HG03196 (cell line): ENCODE data around the gene COA7.
A peak's percentile ranks its signal among the peaks of the same experiment; 100 is the strongest.

Experiments used
- ATAC-seq: cut with Tn5 transposase; IDR thresholded peaks from one replicate; pipeline ENCODE4 v1.9.1; 2021; ENCODE audit not compliant: unreplicated experiment

The COA7 gene

DNA sequence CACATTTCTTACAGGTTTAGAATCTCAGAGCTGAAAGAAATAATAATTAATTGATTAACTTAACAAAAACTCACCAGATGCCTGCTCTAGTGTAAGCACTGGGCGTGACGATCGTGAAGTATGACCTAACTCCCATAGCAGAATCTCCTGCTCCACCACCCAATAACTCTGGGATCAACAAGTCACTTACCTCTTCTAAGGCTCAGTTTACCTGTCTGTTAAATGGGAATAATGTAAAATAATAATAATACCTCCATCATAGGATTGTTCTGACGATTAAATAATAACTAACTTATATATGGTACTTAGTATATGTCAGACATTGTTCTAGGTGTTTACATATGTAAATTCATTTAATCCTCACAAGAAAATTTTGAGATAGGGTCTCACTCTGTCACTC, 24.6 kb downstream of the COA7 start:
- no peak for ATAC-seq

GRCh38 chr1:52672946-52673345, 25.2 kb downstream of the COA7 start:
- ATAC-seq: no peak

GRCh38 chr1:52670604-52671003, 27.5 kb downstream of the COA7 start:
- ATAC-seq: no peak

- ATAC-seq: no peak
These were observed 28.5 kb downstream of the COA7 start for GRCh38 chr1:52669696-52670095.

- ATAC-seq: no peak
These were observed 29.4 kb downstream of the COA7 start for GRCh38 chr1:52668711-52669110.

- ATAC-seq: no peak
These were observed 30.2 kb downstream of the COA7 start for GRCh38 chr1:52667984-52668383.

DNA sequence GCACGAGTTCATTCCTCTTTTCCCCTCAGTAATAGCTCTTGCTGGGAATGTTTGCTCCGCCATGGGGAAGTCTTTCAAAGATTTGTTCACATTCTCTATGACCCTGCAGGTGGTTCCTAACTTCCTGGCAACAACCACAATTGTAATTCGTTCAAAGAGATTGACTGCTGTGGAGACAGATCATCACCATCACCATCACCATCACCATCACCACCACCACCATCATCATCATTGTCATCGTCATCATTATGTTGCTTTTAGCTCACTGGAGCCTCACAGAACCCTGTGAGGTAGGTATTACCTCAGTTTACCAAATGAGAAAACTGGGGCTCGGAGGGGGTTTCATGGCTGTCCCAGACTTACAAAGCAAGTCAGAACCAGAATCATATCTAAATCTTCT, 30.9 kb downstream of the COA7 start:
- ATAC-seq: no peak

- no peak for ATAC-seq
These were observed 32.9 kb downstream of the COA7 start for GRCh38 chr1:52665006-52665941.

DNA sequence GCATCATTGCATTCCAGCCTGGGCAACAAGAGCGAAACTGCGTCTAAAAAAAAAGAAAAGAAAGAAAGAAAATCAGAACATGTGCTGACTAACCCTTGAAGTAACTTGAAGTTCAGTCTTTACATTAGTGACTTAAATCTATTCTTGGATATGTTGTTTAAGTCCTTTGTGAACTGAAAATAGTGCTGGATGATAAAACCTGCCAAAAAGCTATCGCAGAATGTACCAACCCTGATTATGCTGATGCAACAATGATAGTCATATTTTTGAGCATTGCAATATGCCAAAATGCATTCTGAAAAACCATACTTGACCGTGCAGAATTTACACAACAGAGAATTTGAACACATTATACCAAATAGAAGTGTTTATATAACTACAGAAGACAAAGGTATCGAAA, 34.4 kb downstream of the COA7 start:
- ATAC-seq: no peak

- ATAC-seq: no peak
These were observed 35.4 kb downstream of the COA7 start for GRCh38 chr1:52662645-52663313.

DNA sequence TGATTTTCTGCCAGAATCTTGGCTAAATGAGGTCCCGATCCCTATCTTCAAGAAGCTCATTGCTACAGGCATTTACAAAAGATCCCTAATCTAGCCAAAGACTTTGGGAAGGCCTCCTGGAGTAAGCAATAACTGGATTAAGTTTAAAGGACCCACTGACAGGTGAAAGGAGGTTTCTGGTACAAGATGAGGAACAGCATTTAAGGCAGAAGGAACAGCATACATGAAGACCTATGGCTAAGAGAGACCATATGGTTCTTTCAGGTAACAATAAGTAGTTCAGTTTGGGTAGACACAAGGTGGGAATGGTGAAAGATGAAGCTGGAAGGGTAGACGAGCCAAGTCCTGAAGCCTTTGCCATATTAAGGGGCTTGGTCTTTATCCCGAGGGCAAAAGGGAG, 37.3 kb downstream of the COA7 start:
- no peak for ATAC-seq

DNA sequence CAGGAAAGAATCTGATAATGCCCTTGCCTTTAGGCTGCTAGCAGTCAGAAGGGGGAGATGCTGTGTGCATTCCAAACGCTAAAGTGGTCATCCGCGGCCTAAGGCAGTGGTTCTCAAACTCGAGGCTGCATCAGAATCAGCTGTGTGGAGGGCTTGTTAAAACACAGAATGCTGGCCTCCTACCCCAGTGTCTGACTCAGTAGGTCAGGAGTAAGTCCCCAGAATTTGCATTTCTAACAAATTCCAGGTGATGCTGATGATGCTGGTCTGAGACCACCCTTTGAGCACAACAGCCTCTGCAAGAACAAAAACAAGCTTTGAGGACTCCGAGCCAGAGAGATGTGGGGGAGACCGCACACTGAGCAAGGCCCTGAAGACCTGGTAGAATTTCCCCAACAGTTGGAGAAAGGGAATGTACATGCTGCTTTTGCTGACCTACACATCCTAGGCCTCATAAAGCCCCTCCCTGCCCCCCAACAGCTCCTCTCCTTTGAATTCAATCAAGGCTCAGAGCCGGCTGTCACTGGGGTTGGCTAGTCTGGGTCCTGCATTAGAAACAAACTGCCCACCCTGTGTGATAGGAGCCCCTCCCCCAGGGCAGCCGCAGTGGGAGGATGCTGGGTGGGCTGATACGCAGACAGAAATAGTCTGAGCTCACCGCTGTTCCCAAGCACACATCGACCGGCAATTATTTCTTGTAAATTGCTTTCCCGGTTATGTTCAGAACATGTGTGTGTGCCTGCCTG, 38.1 kb downstream of the COA7 start:
- no peak for ATAC-seq

DNA sequence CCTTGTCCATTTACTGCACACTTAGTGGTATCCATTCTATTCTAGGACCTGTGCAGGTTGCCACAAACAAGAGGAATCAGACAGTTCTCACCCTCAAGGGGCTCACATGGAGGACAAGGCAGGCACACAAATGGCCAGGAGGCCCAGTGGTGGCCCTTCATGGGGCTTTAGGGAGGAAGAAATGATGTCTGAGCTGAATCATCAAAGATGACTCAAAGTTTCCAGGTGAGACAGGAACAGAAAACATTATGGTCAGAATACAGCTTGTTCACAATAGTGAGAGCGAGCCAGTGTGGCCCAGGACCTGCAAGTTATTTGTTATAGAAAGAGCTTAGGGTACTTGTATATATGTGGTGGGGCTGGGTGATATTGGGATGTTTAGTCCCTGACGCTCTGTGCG, 38.8 kb downstream of the COA7 start:
- peak; percentile 55 for ATAC-seq

GRCh38 chr1:52658795-52659194, 39.4 kb downstream of the COA7 start:
- ATAC-seq: no peak

DNA sequence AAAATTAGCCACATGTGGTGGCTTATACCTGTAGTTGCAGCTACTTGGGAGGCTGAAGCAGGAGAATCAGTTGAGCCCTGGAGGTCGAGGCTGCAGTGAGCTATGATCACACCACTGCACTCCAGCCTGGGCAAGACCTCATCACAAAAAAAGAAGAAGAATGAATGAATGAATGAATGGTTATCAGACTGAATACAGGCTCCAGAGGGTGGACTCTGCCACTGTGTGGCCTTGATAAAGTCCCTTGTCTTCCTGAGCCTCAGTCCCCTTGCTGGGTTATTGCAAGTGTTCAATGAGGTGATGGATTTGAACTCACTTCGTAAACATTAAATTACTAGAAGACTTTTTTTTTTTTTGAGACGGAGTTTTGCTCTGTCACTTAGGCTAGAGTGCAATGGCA, 40.4 kb downstream of the COA7 start:
- no peak for ATAC-seq

DNA sequence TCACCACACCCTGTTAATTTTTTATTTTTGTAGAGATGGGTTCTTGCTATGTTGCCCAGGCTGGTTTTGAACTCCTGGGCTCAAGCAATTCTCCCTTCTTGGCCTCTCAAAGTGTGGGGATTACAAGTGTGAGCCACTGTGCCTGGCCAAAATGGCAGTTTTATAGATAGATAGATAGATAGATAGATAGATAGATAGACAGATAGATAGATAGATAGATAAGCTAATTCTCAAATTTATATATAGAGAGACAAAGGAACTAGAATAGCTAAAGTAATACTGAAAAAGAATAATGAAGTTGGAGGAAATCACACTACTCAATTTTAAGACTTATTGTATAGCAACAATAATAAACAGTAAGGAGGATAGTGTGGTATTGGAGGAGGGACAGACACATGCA, 44.1 kb downstream of the COA7 start:
- ATAC-seq: no peak

DNA sequence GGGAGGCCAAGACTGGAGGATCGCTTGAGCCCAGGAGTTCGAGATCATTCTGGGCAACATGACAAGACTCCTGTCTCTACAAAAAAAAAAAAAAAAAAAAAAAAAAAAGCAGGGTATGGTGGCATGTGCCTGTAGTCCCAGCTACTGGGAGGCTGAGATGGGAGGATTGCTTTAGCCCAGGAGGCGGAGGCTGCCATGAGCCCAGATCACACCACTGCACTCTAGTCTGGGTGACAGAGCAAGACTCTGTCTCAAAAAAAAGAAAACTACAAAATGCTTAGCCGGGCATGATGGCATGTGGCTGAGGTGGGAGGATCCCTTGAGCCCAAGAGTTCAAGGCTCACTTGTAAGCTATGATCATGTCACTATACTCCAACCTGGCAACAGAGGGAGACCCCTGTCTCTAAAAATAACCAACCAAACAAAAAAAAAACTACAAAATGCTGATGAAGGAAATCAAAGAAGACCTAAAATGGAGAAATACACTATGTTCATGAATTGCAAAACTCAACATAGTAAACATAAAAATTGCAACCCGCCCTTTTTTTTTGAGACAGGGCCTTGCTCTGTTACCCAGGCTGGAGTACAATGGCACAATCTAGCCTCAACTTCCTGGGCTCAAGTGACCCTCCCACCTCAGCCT, 44.8 kb downstream of the COA7 start:
- ATAC-seq: no peak

GRCh38 chr1:52651904-52652303, 46.2 kb downstream of the COA7 start:
- no peak for ATAC-seq

GRCh38 chr1:52645261-52645660, 52.9 kb downstream of the COA7 start:
- ATAC-seq: no peak

- no peak for ATAC-seq
These were observed 56.8 kb downstream of the COA7 start for GRCh38 chr1:52641307-52641706.

- no peak for ATAC-seq
These were observed 57.5 kb downstream of the COA7 start for GRCh38 chr1:52640697-52641096.
